COR-L47 (cell line): Measurements from ENCODE around the gene ASPRV1.
"Not testable (repeated sequence)": the region's sequence is repeated elsewhere in the genome, so short reads cannot be mapped to it uniquely, and the experiment has no call there.

ENCODE experiments used
- DNase-seq: peaks from one replicate; lab custom pipeline; 2025; lab: John Stamatoyannopoulos, UW

Gene ASPRV1

DNA sequence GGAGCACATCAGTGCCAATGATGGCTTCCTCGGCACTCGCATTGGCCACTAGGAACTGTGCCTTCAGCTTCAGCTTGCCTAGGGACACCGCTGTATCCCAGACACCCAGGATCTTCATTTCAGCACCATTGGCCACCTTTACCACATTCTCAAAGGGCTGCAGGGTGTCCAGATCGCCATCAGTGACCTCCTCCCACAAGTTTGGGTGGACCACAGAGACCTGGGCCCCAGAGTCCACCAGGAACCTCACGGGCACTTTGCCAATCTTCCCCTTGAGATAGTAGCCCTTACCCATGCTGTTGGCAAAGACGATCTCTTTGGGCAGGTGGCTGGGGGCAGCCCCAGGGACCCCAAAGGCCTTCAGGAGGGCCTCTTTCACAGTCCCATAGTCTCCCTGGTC, 610 bp downstream of the ASPRV1 start:
- DNase-seq, result no peak

DNA sequence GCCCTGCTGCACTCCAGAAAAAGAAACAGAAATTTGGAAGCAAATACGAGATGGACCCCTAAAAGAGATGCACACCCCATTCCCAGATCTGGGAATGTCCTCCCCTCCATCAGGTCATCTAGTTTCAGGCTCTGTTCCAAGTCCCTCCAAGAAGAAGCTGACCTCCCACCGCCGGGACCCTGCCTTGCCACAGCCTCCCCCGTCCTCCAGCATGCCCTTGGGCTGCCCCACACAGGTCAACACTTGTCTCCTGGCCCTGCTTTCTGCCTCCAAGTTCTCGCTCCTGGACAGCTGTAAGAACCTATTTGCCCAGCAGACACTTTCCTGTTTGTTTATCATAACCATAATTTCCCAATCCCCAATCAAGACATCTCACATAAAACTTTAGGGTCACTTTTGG, 2.0 kb downstream of the ASPRV1 start:
- DNase-seq, result no peak

DNA sequence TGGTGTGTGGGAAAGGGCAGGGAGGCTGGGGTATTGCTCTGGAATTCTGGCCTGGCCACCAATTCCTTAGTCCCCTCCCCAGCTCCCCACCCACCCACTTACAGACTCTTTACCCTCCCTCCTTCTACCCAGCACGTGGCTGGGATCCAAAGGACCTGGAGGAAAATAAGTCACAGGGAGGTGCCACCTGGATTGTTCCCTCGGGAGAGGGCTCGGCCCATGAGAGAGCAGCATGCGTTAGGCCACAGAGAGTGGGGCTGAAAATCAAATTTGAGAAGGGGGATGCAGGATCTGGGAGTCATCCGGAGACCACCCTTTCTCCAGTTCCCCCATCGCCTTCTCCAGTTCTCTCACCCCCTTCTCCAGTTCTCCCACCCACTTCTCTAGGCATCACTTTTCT, 3.0 kb downstream of the ASPRV1 start:
- DNase-seq, result no peak

DNA sequence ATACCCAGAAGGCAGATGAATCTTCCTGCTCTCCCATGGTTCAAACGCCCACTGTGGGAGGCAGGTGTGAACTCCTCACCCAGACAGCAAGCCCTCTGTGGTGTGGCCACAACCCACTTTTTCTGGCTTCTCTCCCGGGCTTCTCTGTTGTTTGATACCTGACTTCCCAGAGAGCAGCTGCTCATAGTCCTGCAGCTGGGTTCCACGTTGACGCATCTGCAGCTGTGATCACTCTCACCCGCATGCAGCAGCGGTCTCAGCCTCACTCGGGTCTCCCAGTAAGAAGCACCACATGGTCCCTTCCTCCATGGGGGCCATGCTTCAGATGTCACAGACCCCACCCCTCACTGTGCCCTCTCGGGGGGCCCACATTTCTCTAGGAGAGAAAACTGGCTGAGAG, 3.5 kb downstream of the ASPRV1 start:
- peak; percentile 24 for DNase-seq

DNA sequence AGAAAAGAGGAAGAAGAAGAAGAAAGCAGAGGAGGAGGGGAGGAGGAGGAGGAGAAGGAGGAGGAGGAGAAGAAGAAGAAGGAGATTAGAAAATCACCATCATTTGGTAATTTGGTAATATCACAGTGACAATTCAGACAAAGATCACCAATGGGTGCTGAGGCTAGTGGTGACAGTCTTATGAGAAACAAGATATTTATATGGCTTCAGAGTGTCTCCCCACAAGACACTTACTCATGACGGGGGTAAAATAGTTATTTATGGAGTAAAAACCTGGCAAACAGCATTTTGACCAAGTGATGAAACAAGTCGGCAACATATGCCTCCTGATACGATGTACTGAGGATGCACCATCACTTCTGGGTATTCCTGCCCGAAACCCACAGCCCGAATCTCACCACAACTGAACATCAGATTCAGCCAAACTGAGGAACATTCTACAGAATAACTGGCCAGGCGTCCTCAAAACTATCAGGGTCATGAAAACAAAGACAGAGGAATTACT, 4.9 kb downstream of the ASPRV1 start:
- DNase-seq, result no peak

DNA sequence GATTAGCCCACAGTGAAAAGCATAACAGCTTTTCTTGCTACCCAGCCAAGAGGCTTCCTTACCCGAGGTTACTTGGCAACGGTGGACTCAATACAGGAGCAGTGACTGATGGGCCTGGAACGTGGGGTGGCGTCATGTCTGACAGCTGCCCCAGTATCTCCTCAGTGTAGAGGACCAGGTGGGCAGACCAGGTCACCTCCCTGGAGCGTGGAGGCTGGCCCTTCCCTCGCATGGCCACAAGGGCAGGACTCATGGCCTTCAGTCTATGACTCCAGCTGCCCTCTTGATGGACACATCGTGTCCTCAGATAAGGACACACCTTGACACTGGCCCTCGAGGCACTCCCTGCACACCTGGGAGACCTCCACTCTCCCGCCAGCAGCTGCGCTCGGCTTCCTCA, 6.4 kb downstream of the ASPRV1 start:
- DNase-seq, result no peak

DNA sequence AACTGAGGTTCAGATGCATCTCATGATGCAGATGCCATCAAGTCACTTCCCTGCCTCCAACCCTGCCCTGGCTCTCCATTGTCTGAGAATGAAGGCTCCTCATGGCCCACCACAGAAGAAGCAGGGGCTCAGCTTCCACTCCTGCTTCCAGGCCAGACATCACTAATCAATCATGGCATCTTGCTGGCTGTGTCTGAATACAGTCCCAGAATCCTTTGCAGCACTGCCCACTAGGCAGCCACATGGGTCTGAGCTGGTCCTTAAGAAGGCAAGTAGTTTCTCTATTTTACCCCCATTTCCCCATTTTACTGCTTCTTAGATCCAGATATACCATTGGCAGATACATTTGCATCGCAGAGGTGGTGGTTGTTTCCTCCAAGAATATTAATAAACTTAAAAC, 7.3 kb downstream of the ASPRV1 start:
- no peak for DNase-seq

DNA sequence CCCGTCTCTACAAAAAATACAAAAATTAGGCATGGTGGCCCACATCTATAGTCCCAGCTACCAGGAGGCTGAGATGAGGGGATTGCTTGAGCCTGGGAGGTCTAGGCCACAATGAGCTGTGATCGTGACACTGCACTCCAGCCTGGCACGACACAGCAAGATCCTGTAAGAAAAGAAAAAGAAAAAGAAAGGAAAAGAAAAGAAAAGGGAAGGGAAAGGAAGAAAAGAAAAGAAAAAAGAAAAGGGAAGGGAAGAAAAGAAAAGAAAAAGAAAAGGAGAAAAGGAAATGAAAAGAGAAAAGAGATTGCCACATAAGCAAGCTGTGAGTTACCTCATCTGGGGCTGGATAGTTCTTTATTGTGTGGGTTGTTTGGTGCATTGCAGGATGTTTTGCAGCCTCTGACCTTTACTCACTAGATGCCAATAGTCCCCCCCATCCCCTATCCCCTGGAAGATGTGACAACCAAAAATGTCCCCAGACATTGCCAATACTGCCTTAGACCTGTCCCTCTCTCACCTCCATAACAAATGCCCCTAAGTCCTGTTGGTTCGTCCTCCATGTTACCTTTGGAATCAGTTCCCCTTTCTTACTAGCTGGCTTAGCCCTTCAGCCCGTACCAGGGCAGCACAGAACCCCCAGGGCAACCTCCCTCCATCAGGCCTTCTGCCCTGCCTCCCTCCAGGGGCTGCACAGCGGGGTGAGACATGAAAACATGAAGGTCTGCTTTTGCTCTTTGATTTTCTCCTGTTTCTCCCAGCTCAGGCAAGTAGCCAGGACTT, 8.9 kb downstream of the ASPRV1 start:
- DNase-seq, result no peak

DNA sequence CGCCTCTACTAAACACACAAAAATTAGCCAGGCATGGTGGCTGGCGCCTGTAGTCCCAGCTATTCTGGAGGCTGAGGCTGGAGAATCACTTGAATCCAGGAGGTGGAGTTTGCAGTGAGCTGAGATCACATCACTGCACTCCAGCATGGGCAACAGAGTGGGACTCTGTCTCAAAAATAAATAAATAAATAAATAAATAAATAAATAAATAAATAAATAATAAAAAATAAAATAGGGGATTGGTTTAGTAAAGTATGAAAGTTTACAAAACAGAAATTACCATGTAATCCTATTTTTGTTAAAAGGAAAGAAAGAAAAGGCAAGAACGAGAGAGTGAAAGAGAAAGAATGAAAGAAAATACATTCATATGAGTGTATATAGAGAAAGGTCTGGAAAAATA, 10.8 kb downstream of the ASPRV1 start:
- not testable (repeated sequence) for DNase-seq

DNA sequence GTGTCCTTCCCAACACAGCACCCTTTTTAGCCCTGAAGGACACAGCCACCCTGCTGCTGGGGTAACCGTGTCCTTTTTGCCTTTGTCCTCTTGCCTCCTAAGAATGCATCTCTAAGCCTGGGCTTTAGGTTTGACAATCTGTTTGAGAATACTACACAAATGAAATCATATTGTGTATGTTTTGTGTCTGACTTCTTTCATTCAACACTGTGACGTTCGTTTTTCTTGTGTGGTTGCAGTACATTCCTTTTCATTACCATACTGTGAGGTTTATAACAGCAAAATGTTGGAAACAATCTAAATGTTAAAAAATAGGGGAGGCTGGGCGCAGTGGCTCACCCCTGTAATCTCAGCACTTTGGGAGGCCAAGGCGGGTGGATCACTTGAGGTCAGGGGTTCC, 11.2 kb downstream of the ASPRV1 start:
- no peak for DNase-seq

DNA sequence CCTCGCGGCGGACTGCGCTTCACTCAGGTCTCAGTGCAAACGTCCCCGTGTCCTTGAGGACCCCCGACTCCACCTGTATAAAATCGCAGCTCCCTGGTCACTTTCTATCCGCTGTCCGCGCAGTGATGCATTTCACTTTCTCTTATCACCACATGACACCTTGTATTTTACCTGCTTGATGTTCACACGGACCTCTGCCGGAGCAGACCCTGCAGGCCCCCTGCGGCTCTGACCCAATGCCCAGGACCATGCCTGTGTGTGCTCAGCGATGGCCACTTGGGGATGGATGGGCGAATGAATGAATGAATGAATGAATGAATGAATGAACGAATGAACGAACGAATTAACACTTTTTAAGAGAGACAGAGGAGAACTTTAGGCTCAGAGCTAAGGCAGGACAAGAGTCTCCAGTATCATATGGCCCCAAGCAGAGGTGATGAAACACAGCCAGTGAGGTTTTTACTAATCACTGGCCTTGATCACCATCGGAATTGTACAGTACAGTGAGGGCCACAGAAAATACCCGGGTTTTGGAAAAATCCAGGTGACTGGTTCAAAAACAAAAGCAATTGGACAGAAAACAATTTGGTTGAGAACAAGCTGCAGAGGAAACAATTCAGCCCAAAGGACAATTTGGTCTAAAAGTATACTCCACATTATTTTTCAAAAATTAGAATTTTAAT, 12.3 kb downstream of the ASPRV1 start:
- no peak for DNase-seq

DNA sequence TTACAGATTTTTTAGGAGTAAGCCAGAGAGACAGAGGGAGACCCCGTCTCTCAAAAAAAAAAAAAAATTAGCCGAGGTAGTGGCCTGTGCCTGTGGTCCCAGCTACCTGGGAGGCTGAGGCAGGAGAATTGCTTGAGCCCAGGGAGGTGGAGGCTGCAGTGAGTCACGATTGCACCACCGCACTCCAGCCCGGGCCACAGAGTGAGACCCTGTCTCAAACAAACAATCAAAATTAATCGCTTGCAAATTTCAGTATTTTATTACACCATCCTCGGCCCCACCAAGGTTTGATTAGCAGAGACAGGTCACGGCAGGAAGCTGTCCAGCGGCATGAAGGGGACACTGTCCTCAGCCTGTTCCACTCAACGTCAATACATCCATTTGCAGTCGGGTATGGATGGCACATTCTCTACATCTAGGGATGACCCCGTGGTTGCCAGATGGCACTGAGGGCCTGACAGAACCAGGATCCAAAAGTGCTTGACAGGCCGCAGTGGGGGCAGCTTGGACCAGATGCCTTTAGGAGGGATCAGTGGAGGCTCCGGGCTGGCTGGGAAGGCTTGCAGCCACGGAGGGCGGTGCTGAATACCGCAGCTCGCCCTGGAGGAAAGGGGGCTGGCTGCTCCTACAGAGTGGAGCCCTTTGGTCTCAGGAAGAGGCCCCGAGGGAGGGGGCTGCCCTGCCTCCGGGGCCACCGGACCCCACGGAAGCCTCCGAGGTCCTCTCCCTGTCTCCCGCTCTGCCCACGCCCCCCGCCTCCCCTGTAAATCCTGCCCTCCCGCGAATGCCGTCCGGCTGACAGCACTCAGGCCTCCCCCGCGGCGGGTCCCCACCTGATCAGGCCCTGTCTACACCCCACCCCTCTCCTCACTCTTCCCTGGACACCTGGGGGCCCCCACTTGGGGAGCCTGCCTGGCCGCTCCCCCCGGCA, 13.1 kb downstream of the ASPRV1 start:
- DNase-seq, result no peak

DNA sequence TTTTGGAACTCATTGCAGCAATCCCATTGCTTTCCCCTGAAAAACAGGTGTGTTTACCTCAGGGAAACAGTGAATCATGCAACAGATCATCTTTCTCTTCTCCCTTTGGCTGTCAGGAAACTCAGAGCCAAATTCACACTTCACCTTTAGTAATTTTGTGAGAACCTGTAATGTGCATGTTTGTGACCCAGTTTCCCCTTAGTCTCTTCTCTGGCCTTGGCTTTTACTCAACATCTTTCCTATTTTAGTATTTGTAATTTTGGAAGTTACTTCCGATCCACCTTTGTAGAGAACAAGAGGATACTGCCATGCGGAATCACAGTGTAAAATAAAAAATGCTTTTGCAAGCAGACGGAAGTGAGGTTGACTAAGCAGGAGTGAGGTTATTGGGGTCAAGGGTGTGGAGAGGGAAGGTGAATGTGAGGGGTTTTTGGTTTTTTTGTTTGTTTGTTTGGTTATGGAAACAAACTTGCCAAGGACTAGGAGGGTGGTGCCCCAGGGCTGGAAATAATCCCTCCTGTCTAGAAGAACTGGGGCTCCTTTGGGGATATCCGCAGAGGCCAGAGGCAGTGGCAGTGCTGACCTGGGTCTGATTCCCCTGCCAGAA, 14.0 kb downstream of the ASPRV1 start:
- no peak for DNase-seq

DNA sequence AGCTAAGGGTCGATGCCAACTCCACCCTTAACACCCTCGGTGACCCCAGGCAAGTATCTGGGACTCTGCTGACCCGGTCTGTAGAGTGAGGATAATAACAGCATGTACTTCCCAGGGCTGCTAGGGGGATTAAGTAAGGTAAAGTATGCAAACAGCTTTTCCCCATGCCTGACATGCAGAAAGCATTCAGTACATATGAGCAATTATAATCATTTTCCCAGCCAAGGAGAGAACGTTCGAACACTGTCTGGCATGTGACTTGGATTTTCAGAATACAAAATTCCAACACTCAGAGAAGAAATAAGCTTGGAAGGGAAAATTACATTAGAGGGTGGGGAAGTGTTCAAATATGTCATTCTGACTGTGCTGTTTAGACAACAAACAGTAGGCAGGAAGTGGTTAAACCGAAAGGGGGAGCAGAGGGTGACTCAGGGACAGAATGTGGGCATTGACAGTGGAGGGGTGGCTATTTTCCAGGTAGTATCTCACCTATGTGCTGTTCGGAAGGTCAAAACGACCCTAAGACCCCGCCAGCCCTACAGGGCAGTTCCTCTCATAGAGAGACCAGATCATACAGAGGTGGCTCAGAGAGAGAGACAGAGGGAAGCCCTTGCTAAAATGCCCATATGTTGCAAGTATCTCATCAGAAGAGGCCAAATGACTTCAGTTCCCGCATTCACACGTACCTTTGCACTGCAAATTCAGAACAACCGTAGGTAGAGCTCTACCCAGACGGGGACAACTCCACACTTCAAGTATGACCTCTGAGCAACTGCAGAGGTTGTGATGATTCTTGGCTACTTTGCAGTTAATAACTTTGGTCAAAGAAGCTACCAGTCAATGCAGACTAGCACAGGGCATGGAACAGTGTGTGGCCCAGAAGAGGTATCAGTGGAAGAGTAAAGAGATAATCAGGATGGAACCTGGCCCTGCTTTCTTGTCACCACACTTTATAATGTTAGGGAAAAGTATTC, 14.8 kb downstream of the ASPRV1 start:
- DNase-seq, result no peak

DNA sequence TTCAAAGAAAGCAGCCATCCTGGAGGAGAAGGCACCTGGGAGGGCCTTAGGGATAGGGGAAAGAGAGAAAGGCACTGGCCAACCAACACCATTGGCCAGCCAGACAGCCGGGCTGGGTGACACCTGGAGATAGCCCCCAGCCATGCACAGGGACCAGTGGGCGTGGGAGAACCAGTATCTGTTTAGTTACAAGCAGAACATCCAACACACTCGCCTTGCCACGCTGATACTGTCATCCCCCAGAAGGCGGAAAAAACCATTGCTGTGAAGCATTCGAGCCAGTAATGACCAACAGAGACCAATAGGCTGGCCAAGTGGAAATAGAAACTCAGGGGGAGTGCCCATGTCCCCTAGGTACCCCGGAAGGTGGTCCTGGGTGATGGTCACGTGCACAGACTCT, 15.5 kb downstream of the ASPRV1 start:
- DNase-seq, result no peak

DNA sequence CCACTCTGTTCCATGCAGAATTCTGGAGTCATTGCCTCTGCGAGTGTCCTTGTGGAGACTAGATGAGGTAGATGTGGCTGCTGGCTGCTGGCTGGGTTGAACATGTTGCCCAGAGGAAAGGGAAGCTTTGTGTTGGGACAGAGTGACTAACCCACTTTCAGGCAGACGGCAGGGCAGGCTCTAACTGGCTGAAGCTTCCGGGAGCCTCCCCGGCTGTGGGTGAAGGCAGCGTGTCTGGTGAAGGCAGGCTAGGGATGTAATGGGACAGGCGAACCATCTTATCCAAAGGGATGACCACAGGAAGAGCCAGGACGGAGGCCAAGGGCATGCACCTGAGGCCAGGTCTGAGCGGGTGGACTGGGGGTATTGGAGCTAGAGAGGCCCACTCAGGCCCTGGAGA, 16.0 kb downstream of the ASPRV1 start:
- no peak for DNase-seq

DNA sequence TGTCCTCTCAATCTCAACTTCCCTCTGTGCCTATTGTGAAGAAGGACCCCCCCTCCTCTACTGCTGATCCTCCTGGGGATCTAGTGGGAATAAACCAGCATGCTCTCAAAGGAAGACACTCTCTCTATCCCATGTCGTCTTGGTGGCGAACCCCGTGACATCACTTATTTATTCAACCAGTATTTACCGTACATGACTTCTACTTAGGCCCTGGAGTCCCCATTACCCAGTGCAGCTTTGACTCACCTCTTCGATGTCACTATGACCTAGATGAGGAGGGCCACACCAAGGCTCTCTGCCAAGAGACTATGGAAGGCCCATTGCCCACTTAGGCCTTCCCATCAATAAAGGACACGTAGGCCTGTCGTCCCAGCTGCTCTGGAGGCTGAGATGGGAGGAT, 16.7 kb downstream of the ASPRV1 start:
- DNase-seq, result no peak

DNA sequence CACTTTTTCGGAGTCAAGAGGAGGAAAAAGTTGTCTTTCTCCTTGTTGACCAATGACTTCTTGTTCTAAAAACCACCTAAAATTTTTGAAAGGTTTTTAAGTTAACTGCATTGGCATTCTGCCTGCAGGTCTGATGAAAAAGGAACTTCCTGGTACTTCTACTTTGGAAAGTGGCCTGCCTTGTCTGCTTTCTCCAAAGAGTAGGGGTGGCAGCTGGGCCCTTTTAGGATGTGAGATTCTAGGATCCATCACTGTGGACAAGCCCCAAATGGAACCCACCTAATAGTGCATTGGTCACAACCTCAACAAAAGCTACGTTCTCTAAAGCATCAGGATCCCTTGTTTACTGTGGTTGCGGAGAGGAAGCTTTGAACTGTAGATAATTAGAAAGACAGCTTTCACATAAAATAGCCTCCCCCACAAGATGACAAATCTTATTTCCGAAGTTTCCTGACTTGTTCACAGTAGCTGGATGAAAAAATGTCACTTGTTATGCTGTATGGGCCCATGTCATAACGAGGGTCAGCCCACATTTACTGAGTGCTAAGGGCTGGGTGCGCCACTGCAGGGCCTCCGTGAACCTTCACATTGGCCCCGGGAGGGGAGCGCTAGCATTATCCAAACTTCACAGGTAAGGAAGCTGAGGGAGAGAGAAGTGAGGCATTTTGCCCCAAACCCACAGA, 17.4 kb downstream of the ASPRV1 start:
- no peak for DNase-seq

DNA sequence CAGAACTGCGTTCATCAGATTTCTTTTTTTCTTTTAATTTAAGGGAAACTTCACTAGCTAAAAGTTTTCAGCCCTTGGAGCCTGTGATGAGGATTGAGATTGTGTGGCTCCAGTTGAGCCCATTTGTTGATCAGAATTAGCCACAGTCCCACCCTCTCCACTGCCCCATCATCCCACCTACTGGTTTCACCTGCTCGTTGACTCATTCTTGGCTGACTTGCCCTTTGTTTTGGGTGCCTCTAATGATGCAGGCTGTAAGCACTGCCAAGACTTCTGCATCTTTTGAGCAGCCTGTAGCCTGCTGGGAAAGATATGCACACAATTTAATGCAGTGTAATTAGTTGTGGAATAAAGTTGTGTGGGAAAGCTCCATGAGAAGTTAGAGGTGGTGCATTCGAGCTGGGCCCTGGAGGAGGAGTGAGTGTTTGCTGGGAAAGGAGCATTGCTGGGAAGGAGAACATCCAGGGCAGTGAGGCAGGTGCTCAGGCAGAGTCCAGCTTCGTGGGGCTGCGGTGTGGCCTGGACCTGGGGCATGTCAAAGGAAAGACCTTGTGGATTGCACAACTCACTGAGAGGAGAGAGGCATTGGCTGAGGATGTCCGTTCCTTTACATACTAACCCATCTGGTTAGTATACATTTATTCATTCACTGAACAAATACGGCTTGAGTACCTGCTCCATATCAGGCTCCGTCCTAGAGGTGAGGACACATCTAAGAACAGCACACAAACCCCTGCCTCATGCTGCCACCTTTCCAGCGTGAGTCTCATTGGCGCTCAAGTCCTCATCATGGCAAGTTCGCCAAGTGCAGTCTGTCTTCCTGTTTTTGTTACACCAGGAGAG, 18.2 kb downstream of the ASPRV1 start:
- DNase-seq, result peak; percentile 81
